ENCODE results near the gene NUDT1.

DNA sequence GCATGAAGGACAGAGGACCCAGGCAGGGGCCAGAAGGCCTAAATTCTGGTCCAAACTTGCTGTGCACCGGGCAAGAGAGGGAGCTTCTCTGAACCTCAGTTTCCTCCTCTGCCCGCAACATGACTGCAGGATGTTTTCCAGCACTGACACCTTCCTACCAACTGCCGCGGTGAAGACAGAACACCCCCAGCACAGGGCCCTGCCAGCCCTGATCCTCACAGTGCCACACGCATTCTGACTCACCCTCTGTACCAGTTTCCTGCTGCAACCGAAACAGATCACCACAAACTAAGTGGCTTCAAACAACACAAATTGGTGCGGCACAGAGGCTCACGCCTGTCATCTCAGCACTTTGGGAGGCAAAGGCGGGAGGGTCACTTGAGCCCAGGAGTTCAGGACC, 27.4 kb upstream of the NUDT1 start:
- TF ChIP-seq EZH2phosphoT487 (IDR thresholded peaks at IDR 0.05; ENCODE audit: insufficient read depth, low read depth) (no peak), EZH2 (IDR thresholded peaks at IDR 0.05; ENCODE audit: insufficient read depth, poor library complexity, severe bottlenecking) (no peak)
